Keratinocyte (primary cell): ENCODE data around the gene LY6G5B.

Experiments used
- EZH2 ChIP-seq: IDR thresholded peaks from one replicate; pipeline ENCODE4 v1.6.1; 2012; ENCODE audit warnings: inconsistent platforms, mild to moderate bottlenecking, low read length, moderate library complexity
- TF ChIP-seq, protein P1 (sequence below), 3 experiments: IDR thresholded peaks in 1 of 3; conservative IDR thresholded peaks in 1 of 3; optimal IDR thresholded peaks in 1 of 3; 2 replicates in 2 of 3; 3 replicates in 1 of 3; pipeline versions ENCODE3 to v1.5.1; 2011; ENCODE audit warnings: low read length in 3 of 3, mild to moderate bottlenecking in 3 of 3, moderate library complexity in 2 of 3, control low read depth in 1 of 3, inconsistent platforms in 1 of 3; ENCODE audit not compliant: insufficient read depth in 2 of 3; ENCODE audit errors: extremely low read depth in 1 of 3

DNA sequence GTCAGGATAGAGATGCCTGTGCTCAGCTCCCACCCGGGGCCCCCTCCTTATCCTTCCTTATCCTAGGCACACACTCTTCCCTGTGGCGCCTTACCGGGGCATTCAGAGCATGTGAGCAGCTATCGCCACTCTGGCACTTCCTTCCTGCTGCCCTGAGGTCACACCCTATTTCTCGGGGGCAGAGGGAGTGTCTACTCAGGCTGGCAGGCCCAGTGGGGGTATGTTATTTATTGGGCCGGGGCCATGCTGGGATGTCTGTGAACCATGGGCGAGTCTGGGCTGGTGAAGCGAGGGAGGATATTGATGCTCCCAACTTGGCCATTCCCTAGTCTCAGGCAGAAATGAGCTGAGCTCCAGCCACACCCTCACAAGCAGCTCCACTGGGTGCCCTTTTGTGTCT, 41.5 kb downstream of the LY6G5B start:
- TF ChIP-seq, protein P1, sequence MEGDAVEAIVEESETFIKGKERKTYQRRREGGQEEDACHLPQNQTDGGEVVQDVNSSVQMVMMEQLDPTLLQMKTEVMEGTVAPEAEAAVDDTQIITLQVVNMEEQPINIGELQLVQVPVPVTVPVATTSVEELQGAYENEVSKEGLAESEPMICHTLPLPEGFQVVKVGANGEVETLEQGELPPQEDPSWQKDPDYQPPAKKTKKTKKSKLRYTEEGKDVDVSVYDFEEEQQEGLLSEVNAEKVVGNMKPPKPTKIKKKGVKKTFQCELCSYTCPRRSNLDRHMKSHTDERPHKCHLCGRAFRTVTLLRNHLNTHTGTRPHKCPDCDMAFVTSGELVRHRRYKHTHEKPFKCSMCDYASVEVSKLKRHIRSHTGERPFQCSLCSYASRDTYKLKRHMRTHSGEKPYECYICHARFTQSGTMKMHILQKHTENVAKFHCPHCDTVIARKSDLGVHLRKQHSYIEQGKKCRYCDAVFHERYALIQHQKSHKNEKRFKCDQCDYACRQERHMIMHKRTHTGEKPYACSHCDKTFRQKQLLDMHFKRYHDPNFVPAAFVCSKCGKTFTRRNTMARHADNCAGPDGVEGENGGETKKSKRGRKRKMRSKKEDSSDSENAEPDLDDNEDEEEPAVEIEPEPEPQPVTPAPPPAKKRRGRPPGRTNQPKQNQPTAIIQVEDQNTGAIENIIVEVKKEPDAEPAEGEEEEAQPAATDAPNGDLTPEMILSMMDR (optimal IDR thresholded peaks at IDR 0.05 in 1 of 3, IDR thresholded peaks at IDR 0.05 in 1 of 3, conservative IDR thresholded peaks at IDR 0.05 in 1 of 3; ENCODE audit: extremely low read depth in 1 of 3, insufficient read depth in 2 of 3, low read length in 3 of 3) = no peak
- no peak for TF ChIP-seq EZH2
